ENCODE data around the gene SSR1. TPM values are rescaled to one million over a fixed set of nuclear protein-coding genes. Genes with fewer than 3 reads are reported as not detected.

Gene SSR1
- total RNA-seq, 1 experiment from 2014 or later, result 102 TPM

DNA sequence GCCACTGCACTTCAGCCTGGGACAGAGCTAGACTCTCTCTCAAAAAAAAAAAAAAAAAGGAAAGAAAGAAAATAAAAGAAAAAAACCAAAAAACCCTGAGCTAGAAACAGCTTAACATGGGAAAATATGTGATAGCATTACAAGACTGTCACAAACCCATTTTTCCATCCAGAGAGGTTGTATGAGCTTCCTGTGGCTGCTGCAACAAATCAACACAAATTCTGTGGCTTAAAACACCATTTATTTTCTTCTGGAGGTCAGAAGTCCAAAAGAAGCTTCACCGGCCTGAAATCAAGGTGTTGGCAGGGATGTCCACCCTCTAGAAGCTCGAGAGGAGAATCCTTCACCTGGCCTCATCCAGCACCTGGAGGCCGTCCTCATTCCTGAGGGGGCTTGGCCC is 21.7 kb upstream of the SSR1 start:
- no peak overlapping the region for H3K4ac ChIP-seq (ENCODE audit: low read depth, low read length)
- H3K18ac ChIP-seq (ENCODE audit: insufficient read length, low read depth, low read length), result no peak overlapping the region
- H3K79me1 ChIP-seq (ENCODE audit: insufficient read depth, low read depth, low read length, poor library complexity, severe bottlenecking), result no peaks in the 10 kb centered on the region
- no peak overlapping the region for H3K9ac ChIP-seq (ENCODE audit: extremely low read depth, insufficient read length, low read length)
- no peak overlapping the region for H4K91ac ChIP-seq (ENCODE audit: insufficient read length, low read depth, low read length)
- H2AFZ ChIP-seq (ENCODE audit: low read length), result no peak overlapping the region
- H2BK5ac ChIP-seq (ENCODE audit: insufficient read length, low read length), result no peak overlapping the region
- H3K27me3 Mint-ChIP-seq (ENCODE audit: low read depth), result no peaks in the 10 kb centered on the region
- H2BK120ac ChIP-seq (ENCODE audit: low read depth, low read length, poor library complexity, severe bottlenecking), result no peak overlapping the region
- no peak overlapping the region for H3K14ac ChIP-seq (ENCODE audit: insufficient read depth, low read length)
- H2AK5ac ChIP-seq (ENCODE audit: insufficient read length, low read length), result no peak overlapping the region
- no peaks in the 10 kb centered on the region for H3K4me1 ChIP-seq (ENCODE audit: insufficient read depth, low read length)
- no peak overlapping the region for H3T11ph ChIP-seq (ENCODE audit: low read length)
- H3K9me3 Mint-ChIP-seq, result no peaks in the 10 kb centered on the region
- no peaks in the 10 kb centered on the region for H3K36me3 Mint-ChIP-seq (ENCODE audit: insufficient read depth in 1 of 3, low read depth in 3 of 3)
- no peaks in the 10 kb centered on the region for H3K27me3 ChIP-seq (ENCODE audit: insufficient read depth, low read length)
- H4K20me1 ChIP-seq (ENCODE audit: control insufficient read depth, insufficient read depth, insufficient read length), result no peaks in the 10 kb centered on the region
- WGBS (ENCODE audit: extremely low coverage, insufficient read length, low lambda C conversion rate), result no CpG with 5 or more reads among the region's 3 CpGs
- no peaks in the 10 kb centered on the region for H3K79me2 ChIP-seq (ENCODE audit: insufficient read depth, low read length)
- DNase-seq, result no peak
- no peak overlapping the region for H4K5ac ChIP-seq (ENCODE audit: insufficient read length, low read depth, low read length)
- no peaks in the 10 kb centered on the region for H3K9me3 ChIP-seq (ENCODE audit: control insufficient read depth, low read depth, low read length)
- H3K4me2 ChIP-seq (ENCODE audit: insufficient read depth, insufficient read length, low read length), result no peak overlapping the region
- H3K4me3 Mint-ChIP-seq, result no peak overlapping the region
- no peak overlapping the region for H2BK15ac ChIP-seq (ENCODE audit: low read depth, low read length)
- H3K56ac ChIP-seq (ENCODE audit: insufficient read length, low read depth, low read length), result no peak overlapping the region
- H2BK20ac ChIP-seq (ENCODE audit: low read depth, low read length, poor library complexity, severe bottlenecking), result no peak overlapping the region
- no peak for TF ChIP-seq CTCF (conservative IDR thresholded peaks at IDR 0.05)
- no peak overlapping the region for H3K27ac Mint-ChIP-seq
- no peak overlapping the region for H3K23ac ChIP-seq (ENCODE audit: insufficient read length, low read depth, low read length)
- H2BK12ac ChIP-seq (ENCODE audit: insufficient read length, low read depth, low read length), result no peak overlapping the region
- no peak overlapping the region for H3K27ac ChIP-seq (ENCODE audit: insufficient read length, low read depth, low read length)
- H4K8ac ChIP-seq (replicated peaks; ENCODE audit: insufficient read length, low read depth, low read length), result no peak overlapping the region
- peaks cover 4 to 6% of the 10 kb centered on the region in 2 experiments; a peak in 3 of 4 replicates for H3K4me1 Mint-ChIP-seq
- no peaks in the 10 kb centered on the region for H3K23me2 ChIP-seq (ENCODE audit: insufficient read length, low read depth, low read length, poor library complexity, severe bottlenecking)

Data from H9 (cell line).